HCT116 (cell line): ENCODE results near the gene TXNDC11. TPM values are rescaled to one million over a fixed set of nuclear protein-coding genes. Genes with fewer than 3 reads are reported as not detected.

ENCODE experiments used
- ATAC-seq: fragments of 200-7000 bp; cut with Tn5 transposase; 2 replicates; pipeline ENCODE4 v1.9.1; 2020; ENCODE audit warnings: mild to moderate bottlenecking, moderate library complexity
- BruUV-seq: library from RNA; stranded (reverse); fragments of 400-500 nt; replicated peaks from 2 replicates; lab custom pipeline; 2021; lab: Mats Ljungman, UMichigan
- CTCF ChIA-PET: fragments of 300-600 bp; sonication (Branson Sonifier 250); formaldehyde crosslinking; loops from one replicate; lab custom pipeline; 2021; ENCODE audit warnings: antibody characterized with exemption; lab: Charles Lee
- POLR2A ChIA-PET: fragments of 300-600, 350-600 bp; sonication (Branson Sonifier 250); formaldehyde crosslinking; loops from one replicate; lab custom pipeline; 2021; ENCODE audit warnings: antibody characterized with exemption; lab: Charles Lee
- RAD21 ChIA-PET, 2 experiments: fragments of 300-600 bp; sonication (Branson Sonifier 250); formaldehyde crosslinking; loops; one replicate each; lab custom pipeline; 2023; ENCODE audit warnings: low total read pairs in 2 of 2; ENCODE audit not compliant: uncharacterized antibody in 2 of 2, unreplicated experiment in 2 of 2, low non-redundant PET in 1 of 2; lab: Charles Lee
- DNase-seq: peaks from one replicate; pipeline ENCODE4 v3.0.0-alpha.2; 2010; ENCODE audit warnings: low read depth, low spot score
- H2AFZ ChIP-seq: fragments of 200-600 bp; shearing (Covaris generic), sonication (generic); 2 replicates; pipeline ENCODE4 v1.6.1; 2017; ENCODE audit warnings: low read depth, mixed run types, mixed read lengths, antibody characterized with exemption, low read length; ENCODE audit not compliant: poor library complexity, severe bottlenecking
- H3K27ac ChIP-seq: 2 replicates; pipeline ENCODE4 v1.5.1; 2012; ENCODE audit warnings: low read depth, low read length
- H3K27me3 ChIP-seq: fragments of 200-600 bp; sonication (generic); 2 replicates; pipeline ENCODE4 v1.6.1; 2016; ENCODE audit warnings: mixed run types, low read length, mixed read lengths; ENCODE audit not compliant: insufficient read depth
- H3K36me3 ChIP-seq, 2 experiments: fragments of 200-500 bp in 1 of 2; fragments of 200-600 bp in 1 of 2; sonication (Bioruptor generic) in 1 of 2; sonication (generic) in 1 of 2; 2 replicates each; pipeline versions ENCODE4 v1.5.1 to v1.6.1; 2014 to 2016; ENCODE audit warnings: low read length in 2 of 2, inconsistent platforms in 1 of 2, mixed read lengths in 1 of 2, mixed run types in 1 of 2; ENCODE audit not compliant: insufficient read depth in 2 of 2, control insufficient read depth in 1 of 2
- H3K4me1 ChIP-seq, 2 experiments: fragments of 200-600 bp in 1 of 2; sonication (generic) in 1 of 2; 2 replicates each; pipeline versions ENCODE4 v1.5.1 to v1.6.1; 2012 to 2017; ENCODE audit warnings: low read length in 2 of 2, inconsistent platforms in 1 of 2, mild to moderate bottlenecking in 1 of 2, mixed read lengths in 1 of 2, mixed run types in 1 of 2, moderate library complexity in 1 of 2; ENCODE audit not compliant: insufficient read depth in 2 of 2, control insufficient read depth in 1 of 2
- H3K4me2 ChIP-seq: fragments of 200-600 bp; sonication (generic); 2 replicates; pipeline ENCODE4 v1.6.1; 2017; ENCODE audit warnings: mixed run types, low read length, mixed read lengths
- H3K4me3 ChIP-seq, 2 experiments: fragments of 200-600 bp in 1 of 2; sonication (generic) in 1 of 2; replicated peaks in 1 of 2; 2 replicates each; pipeline ENCODE4 v1.5.1; 2011 to 2016; ENCODE audit warnings: low read length in 2 of 2, control low read depth in 1 of 2, low read depth in 1 of 2, mild to moderate bottlenecking in 1 of 2, mixed read lengths in 1 of 2, mixed run types in 1 of 2
- H3K79me2 ChIP-seq: fragments of 200-600 bp; sonication (generic); 2 replicates; pipeline ENCODE4 v1.6.1; 2017; ENCODE audit warnings: mild to moderate bottlenecking, mixed run types, low read length, moderate library complexity, mixed read lengths; ENCODE audit not compliant: insufficient read depth
- H3K9ac ChIP-seq: fragments of 200-600 bp; sonication (generic); 2 replicates; pipeline ENCODE4 v1.6.1; 2016; ENCODE audit warnings: low read length, mixed read lengths
- H3K9me2 ChIP-seq: fragments of 200-600 bp; sonication (generic), shearing (Covaris generic); 2 replicates; pipeline ENCODE4 v1.6.1; 2017; ENCODE audit warnings: mixed run types, mild to moderate bottlenecking, moderate library complexity; ENCODE audit not compliant: insufficient read depth
- H3K9me3 ChIP-seq, 2 experiments: fragments of 200-500 bp in 1 of 2; fragments of 200-600 bp in 1 of 2; sonication (Bioruptor generic) in 1 of 2; sonication (generic) in 1 of 2; 2 replicates each; pipeline ENCODE4 v1.6.1; 2014 to 2017; ENCODE audit warnings: low read length in 2 of 2, mixed read lengths in 2 of 2, inconsistent platforms in 1 of 2, low read depth in 1 of 2, mild to moderate bottlenecking in 1 of 2, mixed run types in 1 of 2, moderate library complexity in 1 of 2; ENCODE audit not compliant: control insufficient read depth in 1 of 2, insufficient read depth in 1 of 2
- H4K20me1 ChIP-seq: fragments of 200-600 bp; sonication (generic), shearing (Covaris generic); 2 replicates; pipeline ENCODE4 v1.6.1; 2017; ENCODE audit warnings: mixed run types, mild to moderate bottlenecking, moderate library complexity; ENCODE audit not compliant: insufficient read depth
- CBX3 ChIP-seq: IDR thresholded peaks from 2 replicates; pipeline ENCODE4 v1.6.1; 2012; ENCODE audit warnings: low read depth
- CEBPB ChIP-seq: IDR thresholded peaks from 2 replicates; pipeline ENCODE4 v1.6.1; 2012; ENCODE audit warnings: low read depth
- CTCF ChIP-seq, 3 experiments: fragments of 200-600 bp in 1 of 3; sonication (generic) in 1 of 3; IDR thresholded peaks in 2 of 3; conservative IDR thresholded peaks in 1 of 3; 2 replicates each; pipeline ENCODE4 v1.5.1; 2012 to 2017; ENCODE audit warnings: low read depth in 2 of 3, low read length in 2 of 3, antibody characterized with exemption in 1 of 3, borderline replicate concordance in 1 of 3, control low read depth in 1 of 3, mild to moderate bottlenecking in 1 of 3, mixed read lengths in 1 of 3, mixed run types in 1 of 3, moderate library complexity in 1 of 3; ENCODE audit not compliant: insufficient read depth in 1 of 3
- EGR1 ChIP-seq: IDR thresholded peaks from 2 replicates; pipeline ENCODE4 v1.6.1; 2012; ENCODE audit warnings: low read depth
- EZH2phosphoT487 ChIP-seq: fragments of 200-600 bp; IDR thresholded peaks from 2 replicates; pipeline ENCODE4 v1.6.1; 2018; ENCODE audit warnings: antibody characterized with exemption, borderline replicate concordance
- POLR2A ChIP-seq: IDR thresholded peaks from 2 replicates; pipeline ENCODE4 v1.7.0; 2011; ENCODE audit warnings: borderline replicate concordance; ENCODE audit not compliant: insufficient read depth, insufficient read length; ENCODE audit errors: extremely low read depth
- POLR2AphosphoS5 ChIP-seq: IDR thresholded peaks from 2 replicates; pipeline ENCODE4 v1.6.1; 2011; ENCODE audit warnings: mild to moderate bottlenecking, low read depth, low read length, moderate library complexity
- RAD21 ChIP-seq: IDR thresholded peaks from 2 replicates; pipeline ENCODE4 v1.6.1; 2012; ENCODE audit warnings: low read depth, mild to moderate bottlenecking
- YY1 ChIP-seq: IDR thresholded peaks from 2 replicates; pipeline ENCODE4 v1.6.1; 2011; ENCODE audit warnings: low read length, low read depth, moderate library complexity, mild to moderate bottlenecking; ENCODE audit not compliant: insufficient replicate concordance; ENCODE audit errors: extremely low read depth
- intact Hi-C: fragments of 100-400 bp; cut with micrococcal nuclease; formaldehyde crosslinking; loops from 2 replicates; pipeline ENCODE4 v1.10.0; 2022
- total RNA-seq: library from RNA; stranded (reverse); gene quantifications from one replicate; pipeline ENCODE4 v1.2.1, GENCODE V29; 2021; ENCODE audit not compliant: unreplicated experiment

TXNDC11 gene
- total RNA-seq, 1 experiment from 2014 or later, result 26.8 TPM

- ChIA-PET RAD21 (no interaction called here), POLR2A (no interaction called here), CTCF (no interaction called here)
- Histone ChIP-seq H3K4me1 (no peaks in the 10 kb centered on the region), H4K20me1 (no peaks in the 10 kb centered on the region), H3K79me2 (peaks cover 8% of the 10 kb centered on the region; the same call in 1 of the 2 replicates), H3K4me3 (no peak overlapping the region), H3K9me3 (no peaks in the 10 kb centered on the region), H3K9ac (no peak overlapping the region), H3K4me2 (no peak overlapping the region), H3K27me3 (no peaks in the 10 kb centered on the region), H3K27ac (no peak overlapping the region), H3K36me3 (peaks cover 0 to 3% of the 10 kb centered on the region in 2 experiments; a peak in 1 of 4 replicates), H2AFZ (no peak overlapping the region), H3K9me2 (no peaks in the 10 kb centered on the region)
- TF ChIP-seq CTCF (IDR thresholded peaks at IDR 0.05 in 2 of 3, conservative IDR thresholded peaks at IDR 0.05 in 1 of 3; ENCODE audit: borderline replicate concordance in 1 of 3, insufficient read depth in 1 of 3, low read depth in 2 of 3, low read length in 2 of 3), result no peak
- TF ChIP-seq YY1, result no peak
- no peak for TF ChIP-seq POLR2A
- TF ChIP-seq RAD21, result no peak
- TF ChIP-seq CEBPB, result no peak
- no peak for TF ChIP-seq EGR1
- no peak for TF ChIP-seq EZH2phosphoT487
- TF ChIP-seq CBX3, result no peak
- no peak for TF ChIP-seq POLR2AphosphoS5
- intact Hi-C loops, result no loop called here
- ATAC-seq, result no peak
- no peak for DNase-seq
- no TSS peak for BruUV-seq
Measured at GRCh38 chr16:11706180-11706742, 36.4 kb downstream of the TXNDC11 start.
